ENCODE data around the gene PPFIA2. TPM values are rescaled to one million over a fixed set of nuclear protein-coding genes. Genes with fewer than 3 reads are reported as not detected.

The PPFIA2 gene
- total RNA-seq, 1 experiment from 2014 or later, result not detected

DNA sequence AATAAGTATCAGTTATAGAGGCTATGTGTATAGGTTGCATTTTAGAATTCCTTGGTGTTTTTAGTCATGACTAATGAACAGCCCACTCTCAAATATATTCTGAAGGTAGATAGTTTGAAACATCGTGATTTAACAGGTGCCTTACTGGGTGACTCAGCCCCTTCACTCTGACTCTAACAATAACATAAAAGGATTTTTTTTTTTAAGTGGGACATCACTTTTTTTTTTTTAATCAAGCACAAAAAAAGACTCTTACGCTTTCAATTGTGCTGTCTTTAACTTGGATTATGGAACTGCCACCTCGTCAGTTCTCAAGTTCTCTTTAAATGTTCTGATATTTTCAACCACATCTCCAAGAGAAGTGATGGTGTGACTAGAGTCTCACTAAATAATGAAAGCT is 46.6 kb downstream of the PPFIA2 start:
- H3K9me3 ChIP-seq (ENCODE audit: insufficient read depth, low read depth), result no peaks in the 10 kb centered on the region
- H3K9me2 ChIP-seq (ENCODE audit: insufficient read depth), result peaks cover 4% of the 10 kb centered on the region; the same call in 1 of the 2 replicates
- TF ChIP-seq EZH2 (IDR thresholded peaks at IDR 0.05; ENCODE audit: low read depth), result no peak
- no peak for TF ChIP-seq CTCF (conservative IDR thresholded peaks at IDR 0.05)
- no peaks in the 10 kb centered on the region for H3K4me1 ChIP-seq (replicated peaks; ENCODE audit: insufficient read depth)
- no peak overlapping the region for H2AFZ ChIP-seq
- no peaks in the 10 kb centered on the region for H3K79me2 ChIP-seq (ENCODE audit: low read depth)
- no peak for DNase-seq
- no peaks in the 10 kb centered on the region for H4K20me1 ChIP-seq (ENCODE audit: insufficient read depth)
- no peak overlapping the region for H3K4me2 ChIP-seq
- H3K27me3 ChIP-seq (ENCODE audit: insufficient read depth, low read depth), result no peaks in the 10 kb centered on the region
- POLR2A ChIA-PET (ENCODE audit: unreplicated experiment), result no interaction called here
- H3K4me3 ChIP-seq, result no peak overlapping the region
- no TSS peak for BruUV-seq (replicated peaks)
- H3K27ac ChIP-seq, result no peak overlapping the region
- H3F3A ChIP-seq (ENCODE audit: insufficient read depth, low read depth), result no peaks in the 10 kb centered on the region
- H3K36me3 ChIP-seq (ENCODE audit: low read depth), result no peaks in the 10 kb centered on the region
- CTCF ChIA-PET, result no interaction called here
- intact Hi-C loops (cut with micrococcal nuclease; ENCODE audit: unreplicated experiment), result no loop called here

- Histone ChIP-seq H2AFZ (no peak overlapping the region), H3K4me3 (no peak overlapping the region), H3F3A (ENCODE audit: insufficient read depth, low read depth) (no peaks in the 10 kb centered on the region), H3K4me2 (no peak overlapping the region), H3K9me3 (ENCODE audit: insufficient read depth, low read depth) (no peaks in the 10 kb centered on the region), H3K9me2 (ENCODE audit: insufficient read depth) (no peaks in the 10 kb centered on the region; the same call in 1 of the 2 replicates), H3K4me1 (replicated peaks; ENCODE audit: insufficient read depth) (no peaks in the 10 kb centered on the region), H3K27ac (no peak overlapping the region), H3K27me3 (ENCODE audit: insufficient read depth, low read depth) (no peaks in the 10 kb centered on the region), H4K20me1 (ENCODE audit: insufficient read depth) (no peaks in the 10 kb centered on the region), H3K36me3 (ENCODE audit: low read depth) (no peaks in the 10 kb centered on the region), H3K79me2 (ENCODE audit: low read depth) (no peaks in the 10 kb centered on the region)
- CTCF ChIA-PET, result no interaction called here
- intact Hi-C loops (cut with micrococcal nuclease; ENCODE audit: unreplicated experiment), result no loop called here
- TF ChIP-seq EZH2 (IDR thresholded peaks at IDR 0.05; ENCODE audit: low read depth), result no peak
- no peak for TF ChIP-seq CTCF (conservative IDR thresholded peaks at IDR 0.05)
- POLR2A ChIA-PET (ENCODE audit: unreplicated experiment), result no interaction called here
- BruUV-seq (replicated peaks), result no TSS peak
- no peak for DNase-seq
Observed at GRCh38 chr12:81705586-81705985, 53.6 kb downstream of the PPFIA2 start.

DNA sequence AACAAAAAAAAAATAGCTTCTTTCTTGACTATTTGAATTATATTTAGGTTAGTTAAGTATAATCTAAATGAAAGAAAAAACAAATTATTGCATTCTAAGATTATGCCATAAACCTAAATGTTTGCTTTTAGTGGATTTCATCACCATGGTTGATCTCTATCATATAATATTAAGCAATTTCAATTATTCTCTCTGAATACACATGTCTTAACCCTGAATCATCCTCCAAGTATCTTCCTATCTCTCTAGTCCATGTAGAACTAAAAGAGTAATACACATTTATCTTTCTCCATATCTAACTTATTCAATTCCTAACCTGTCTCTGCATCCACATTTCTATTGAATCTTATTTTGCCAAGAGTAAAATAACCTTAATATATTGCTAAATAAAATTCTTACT is 59.6 kb downstream of the PPFIA2 start:
- H3K27ac ChIP-seq, result no peak overlapping the region
- H4K20me1 ChIP-seq (ENCODE audit: insufficient read depth), result no peaks in the 10 kb centered on the region
- no peaks in the 10 kb centered on the region for H3K36me3 ChIP-seq (ENCODE audit: low read depth)
- H2AFZ ChIP-seq, result no peak overlapping the region
- H3K9me3 ChIP-seq (ENCODE audit: insufficient read depth, low read depth), result no peaks in the 10 kb centered on the region
- H3K79me2 ChIP-seq (ENCODE audit: low read depth), result no peaks in the 10 kb centered on the region
- no peaks in the 10 kb centered on the region for H3K27me3 ChIP-seq (ENCODE audit: insufficient read depth, low read depth)
- CTCF ChIA-PET, result no interaction called here
- no peaks in the 10 kb centered on the region for H3K4me1 ChIP-seq (replicated peaks; ENCODE audit: insufficient read depth)
- no peak overlapping the region for H3K4me3 ChIP-seq
- POLR2A ChIA-PET (ENCODE audit: unreplicated experiment), result no interaction called here
- H3F3A ChIP-seq (ENCODE audit: insufficient read depth, low read depth), result no peaks in the 10 kb centered on the region
- no peaks in the 10 kb centered on the region for H3K9me2 ChIP-seq (ENCODE audit: insufficient read depth)
- H3K4me2 ChIP-seq, result no peak overlapping the region
- no TSS peak for BruUV-seq (replicated peaks)
- intact Hi-C loops (cut with micrococcal nuclease; ENCODE audit: unreplicated experiment), result no loop called here
- DNase-seq, result no peak
- TF ChIP-seq CTCF (conservative IDR thresholded peaks at IDR 0.05), result no peak
- no peak for TF ChIP-seq EZH2 (IDR thresholded peaks at IDR 0.05; ENCODE audit: low read depth)

Data from PC-9 (cell line).